PC-9 (cell line): ENCODE data around the gene IER2. TPM values are rescaled to one million over a fixed set of nuclear protein-coding genes. Genes with fewer than 3 reads are reported as not detected.

ENCODE experiments used
- BruUV-seq: library from RNA; stranded (reverse); fragments of 400-500 nt; replicated peaks from 2 replicates; lab custom pipeline; 2021; lab: Mats Ljungman, UMichigan
- CTCF ChIA-PET: fragments of 300-600 bp; sonication (Branson Sonifier 250); formaldehyde crosslinking; loops from one replicate; lab custom pipeline; 2022; ENCODE audit warnings: antibody characterized with exemption; lab: Charles Lee
- POLR2A ChIA-PET: fragments of 300-600 bp; sonication (Branson Sonifier 250); formaldehyde crosslinking; loops from one replicate; lab custom pipeline; 2022; ENCODE audit warnings: antibody characterized with exemption; ENCODE audit not compliant: unreplicated experiment; lab: Charles Lee
- DNase-seq, 2 experiments: peaks; one replicate each; pipeline versions ENCODE4 v3.0.0 to v3.0.0-alpha.2; 2015 to 2022; ENCODE audit warnings: mixed read lengths in 1 of 2
- H2AFZ ChIP-seq: fragments of 200-600 bp; sonication (generic); 2 replicates; pipeline ENCODE4 v1.8.1; 2017; ENCODE audit warnings: antibody characterized with exemption
- H3F3A ChIP-seq: fragments of 200-600 bp; sonication (generic); 2 replicates; pipeline ENCODE4 v1.8.1; 2017; ENCODE audit warnings: antibody characterized with exemption, mild to moderate bottlenecking, low read depth; ENCODE audit not compliant: insufficient read depth
- H3K27ac ChIP-seq: fragments of 200-600 bp; sonication (generic); 2 replicates; pipeline ENCODE4 v1.6.1; 2016; ENCODE audit warnings: mixed run types
- H3K27me3 ChIP-seq: fragments of 200-600 bp; sonication (generic); 2 replicates; pipeline ENCODE4 v1.6.1; 2016; ENCODE audit warnings: low read depth, mixed run types; ENCODE audit not compliant: insufficient read depth
- H3K36me3 ChIP-seq: fragments of 200-600 bp; sonication (generic); 2 replicates; pipeline ENCODE4 v1.6.1; 2016; ENCODE audit warnings: low read depth, mixed run types
- H3K4me1 ChIP-seq: fragments of 200-600 bp; sonication (generic); replicated peaks from 2 replicates; pipeline ENCODE4 v1.6.1; 2016; ENCODE audit warnings: mixed run types; ENCODE audit not compliant: insufficient read depth
- H3K4me2 ChIP-seq: fragments of 200-600 bp; sonication (generic); 2 replicates; pipeline ENCODE4 v1.6.1; 2017; ENCODE audit warnings: mixed run types
- H3K4me3 ChIP-seq: fragments of 200-600 bp; sonication (generic); 2 replicates; pipeline ENCODE4 v1.6.1; 2016; ENCODE audit warnings: mixed run types
- H3K79me2 ChIP-seq: fragments of 200-600 bp; sonication (generic); 2 replicates; pipeline ENCODE4 v1.6.1; 2017; ENCODE audit warnings: low read depth, mixed run types
- H3K9me2 ChIP-seq: fragments of 200-600 bp; sonication (generic); 2 replicates; pipeline ENCODE4 v1.8.1; 2017; ENCODE audit warnings: mild to moderate bottlenecking; ENCODE audit not compliant: insufficient read depth
- H3K9me3 ChIP-seq: fragments of 200-600 bp; sonication (generic); 2 replicates; pipeline ENCODE4 v1.8.1; 2016; ENCODE audit warnings: low read depth; ENCODE audit not compliant: insufficient read depth
- H4K20me1 ChIP-seq: fragments of 200-600 bp; sonication (generic); 2 replicates; pipeline ENCODE4 v1.8.1; 2017; ENCODE audit not compliant: insufficient read depth
- EZH2 ChIP-seq: fragments of 200-600 bp; sonication (generic); IDR thresholded peaks from 2 replicates; pipeline ENCODE4 v1.8.0; 2017; ENCODE audit warnings: antibody characterized with exemption, low read depth
- intact Hi-C: fragments of 100-400 bp; cut with micrococcal nuclease; formaldehyde crosslinking; loops from one replicate; pipeline ENCODE4 v1.10.0; 2022; ENCODE audit not compliant: unreplicated experiment
- total RNA-seq: library from RNA; stranded (reverse); gene quantifications from 2 replicates; pipeline ENCODE4 v1.2.3, GENCODE V29; 2021
- TF ChIP-seq, protein P1 (sequence below): fragments of 200-600 bp; sonication (generic); conservative IDR thresholded peaks from 2 replicates; pipeline ENCODE4 v1.6.1; 2017; ENCODE audit warnings: mixed run types, antibody characterized with exemption, mild to moderate bottlenecking, moderate library complexity

The IER2 gene
- total RNA-seq, 1 experiment from 2014 or later = 72.7 TPM

DNA sequence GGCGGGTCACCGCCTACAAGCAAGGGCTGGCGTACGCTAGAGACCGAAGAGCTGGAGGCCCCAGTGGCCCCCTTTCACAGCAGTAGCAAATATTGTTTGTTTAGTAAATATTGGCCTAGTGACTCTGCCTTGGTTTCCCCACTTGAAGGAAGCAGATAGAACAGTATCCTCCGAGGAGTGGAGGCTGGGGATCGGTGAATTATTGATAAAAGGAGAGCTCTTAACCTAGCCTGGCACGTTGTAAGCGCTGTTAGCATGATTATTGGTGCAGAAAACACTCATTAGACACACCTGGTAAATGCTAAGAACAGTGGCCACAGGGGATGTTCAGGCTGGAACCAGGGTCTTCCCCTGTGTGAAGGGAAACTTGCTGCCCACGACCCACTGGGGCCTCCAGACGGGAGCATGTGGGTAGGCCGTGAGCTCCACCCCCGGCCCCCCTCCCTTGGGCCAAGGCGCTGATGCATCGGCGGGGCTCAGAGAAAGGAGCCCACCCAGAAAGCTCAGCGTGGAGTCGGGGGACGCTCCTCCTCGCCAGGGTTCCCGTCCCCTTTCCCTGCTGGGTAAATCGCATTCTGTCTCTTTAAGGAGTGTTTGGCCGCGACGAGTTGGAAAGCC lies 2.3 kb downstream of the IER2 start:
- no peak for TF ChIP-seq EZH2
- TF ChIP-seq, protein P1, sequence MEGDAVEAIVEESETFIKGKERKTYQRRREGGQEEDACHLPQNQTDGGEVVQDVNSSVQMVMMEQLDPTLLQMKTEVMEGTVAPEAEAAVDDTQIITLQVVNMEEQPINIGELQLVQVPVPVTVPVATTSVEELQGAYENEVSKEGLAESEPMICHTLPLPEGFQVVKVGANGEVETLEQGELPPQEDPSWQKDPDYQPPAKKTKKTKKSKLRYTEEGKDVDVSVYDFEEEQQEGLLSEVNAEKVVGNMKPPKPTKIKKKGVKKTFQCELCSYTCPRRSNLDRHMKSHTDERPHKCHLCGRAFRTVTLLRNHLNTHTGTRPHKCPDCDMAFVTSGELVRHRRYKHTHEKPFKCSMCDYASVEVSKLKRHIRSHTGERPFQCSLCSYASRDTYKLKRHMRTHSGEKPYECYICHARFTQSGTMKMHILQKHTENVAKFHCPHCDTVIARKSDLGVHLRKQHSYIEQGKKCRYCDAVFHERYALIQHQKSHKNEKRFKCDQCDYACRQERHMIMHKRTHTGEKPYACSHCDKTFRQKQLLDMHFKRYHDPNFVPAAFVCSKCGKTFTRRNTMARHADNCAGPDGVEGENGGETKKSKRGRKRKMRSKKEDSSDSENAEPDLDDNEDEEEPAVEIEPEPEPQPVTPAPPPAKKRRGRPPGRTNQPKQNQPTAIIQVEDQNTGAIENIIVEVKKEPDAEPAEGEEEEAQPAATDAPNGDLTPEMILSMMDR = no peak
- peak overlapping the region; percentile 99 for H3K4me2 ChIP-seq
- peaks cover 15% of the 10 kb centered on the region for H3K36me3 ChIP-seq
- H3K4me1 ChIP-seq = peaks cover 25% of the 10 kb centered on the region
- H3K4me3 ChIP-seq = peak overlapping the region; percentile 99
- peaks cover 71% of the 10 kb centered on the region for H3K79me2 ChIP-seq
- intact Hi-C loops = loop anchor here (5.0 kb wide), 2 partner anchors 375 to 700 kb away; partner anchors contain the start of gene HOOK2
- H3K27ac ChIP-seq = peak overlapping the region; percentile 98
- no peak overlapping the region; the same call in 1 of the 2 replicates for H2AFZ ChIP-seq
- ChIA-PET CTCF (interaction anchor here (0.6 kb wide), 1 partner anchor 1594 kb away, joined by 6 read pairs; no protein-coding TSS in a partner anchor), POLR2A (interaction anchor here (0.5 to 1.7 kb wide), 5 partner anchors 10 to 35 kb away, joined by 3 to 17 read pairs (median 5); no protein-coding TSS in a partner anchor)
- H3F3A ChIP-seq = peaks cover 47% of the 10 kb centered on the region
- no peaks in the 10 kb centered on the region for H3K9me2 ChIP-seq
- H3K9me3 ChIP-seq = no peaks in the 10 kb centered on the region
- H3K27me3 ChIP-seq = no peaks in the 10 kb centered on the region
- DNase-seq = no peak
- peaks cover 18% of the 10 kb centered on the region for H4K20me1 ChIP-seq
- TSS peak; percentile 11 for BruUV-seq

DNA sequence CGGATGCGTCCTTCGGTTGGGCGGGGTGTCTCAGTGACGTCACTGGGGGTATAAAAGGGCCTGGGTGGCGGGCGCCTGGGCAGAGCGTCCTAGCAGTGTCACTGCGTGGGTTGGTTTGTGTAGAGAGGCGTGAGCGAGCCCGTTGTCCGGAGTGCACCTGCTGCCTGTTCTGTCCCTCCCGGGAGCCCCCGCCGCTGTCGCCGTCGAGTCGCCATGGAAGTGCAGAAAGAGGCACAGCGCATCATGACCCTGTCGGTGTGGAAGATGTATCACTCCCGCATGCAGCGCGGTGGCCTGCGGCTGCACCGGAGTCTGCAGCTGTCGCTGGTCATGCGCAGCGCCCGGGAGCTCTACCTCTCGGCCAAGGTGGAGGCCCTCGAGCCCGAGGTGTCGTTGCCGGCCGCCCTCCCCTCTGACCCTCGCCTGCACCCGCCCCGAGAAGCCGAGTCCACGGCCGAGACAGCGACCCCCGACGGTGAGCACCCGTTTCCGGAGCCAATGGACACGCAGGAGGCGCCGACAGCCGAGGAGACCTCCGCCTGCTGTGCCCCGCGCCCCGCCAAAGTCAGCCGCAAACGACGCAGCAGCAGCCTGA lies 2.9 kb downstream of the IER2 start:
- Histone ChIP-seq H3K27ac (peak overlapping the region; percentile 98), H3F3A (peaks cover 47% of the 10 kb centered on the region), H4K20me1 (peaks cover 18% of the 10 kb centered on the region), H3K4me3 (peak overlapping the region; percentile 99), H3K36me3 (peaks cover 15% of the 10 kb centered on the region), H3K9me3 (no peaks in the 10 kb centered on the region), H2AFZ (no peak overlapping the region), H3K79me2 (peaks cover 71% of the 10 kb centered on the region), H3K4me2 (peak overlapping the region; percentile 99), H3K4me1 (peaks cover 24% of the 10 kb centered on the region), H3K9me2 (no peaks in the 10 kb centered on the region), H3K27me3 (no peaks in the 10 kb centered on the region)
- TF ChIP-seq EZH2 = no peak
- TF ChIP-seq, protein P1 = peak; percentile 32; the same call in 1 of the 2 replicates
- DNase-seq = peak; percentile 82 to 97
- ChIA-PET CTCF (no interaction called here), POLR2A (interaction anchor here (0.6 to 1.7 kb wide), 4 partner anchors 15 to 59 kb away, joined by 3 to 17 read pairs (median 4); no protein-coding TSS in a partner anchor)
- intact Hi-C loops = loop anchor here (5.0 kb wide), 2 partner anchors 376 to 699 kb away; partner anchors contain the start of gene HOOK2
- BruUV-seq = TSS peak; percentile 67

DNA sequence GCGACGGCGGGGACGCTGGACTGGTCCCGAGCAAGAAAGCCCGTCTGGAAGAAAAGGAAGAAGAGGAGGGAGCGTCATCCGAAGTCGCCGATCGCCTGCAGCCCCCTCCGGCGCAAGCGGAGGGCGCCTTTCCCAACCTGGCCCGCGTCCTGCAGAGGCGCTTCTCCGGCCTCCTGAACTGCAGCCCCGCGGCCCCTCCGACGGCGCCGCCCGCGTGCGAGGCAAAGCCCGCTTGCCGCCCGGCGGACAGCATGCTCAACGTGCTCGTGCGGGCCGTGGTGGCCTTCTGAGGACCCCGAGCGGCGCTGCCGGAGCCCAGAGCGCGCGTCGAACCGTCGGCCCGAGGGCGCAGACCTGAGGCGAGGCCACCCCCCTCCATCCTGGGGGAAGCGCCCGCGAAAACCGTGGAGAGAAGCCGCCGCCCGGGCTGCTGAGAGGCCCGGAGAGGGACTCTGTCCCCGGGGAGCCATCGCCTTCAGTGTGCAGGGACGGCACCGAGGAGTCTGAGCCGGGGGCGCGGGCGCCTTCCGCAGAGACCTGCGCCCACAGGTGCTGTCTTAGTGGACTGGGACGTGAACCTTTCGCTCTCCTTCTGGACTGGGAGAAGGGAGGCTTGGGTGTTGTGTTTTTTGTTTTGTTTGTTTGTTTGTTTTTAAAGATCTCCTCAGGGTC lies 3.5 kb downstream of the IER2 start:
- BruUV-seq = TSS peak; percentile 8
- Histone ChIP-seq H3K9me3 (no peaks in the 10 kb centered on the region), H3K27ac (peak overlapping the region; percentile 98), H3K4me3 (peak overlapping the region; percentile 99), H3K79me2 (peaks cover 67% of the 10 kb centered on the region), H4K20me1 (peaks cover 18% of the 10 kb centered on the region), H3K27me3 (no peaks in the 10 kb centered on the region), H2AFZ (no peak overlapping the region), H3K4me2 (peak overlapping the region; percentile 99), H3K9me2 (no peaks in the 10 kb centered on the region), H3K36me3 (peaks cover 15% of the 10 kb centered on the region), H3K4me1 (peaks cover 20% of the 10 kb centered on the region), H3F3A (peaks cover 52% of the 10 kb centered on the region)
- peak in 1 of 2 experiments; percentile 42 for DNase-seq
- ChIA-PET POLR2A (interaction anchor here (0.6 to 2.2 kb wide), 4 partner anchors 14 to 58 kb away, joined by 3 to 19 read pairs (median 10); no protein-coding TSS in a partner anchor), CTCF (no interaction called here)
- intact Hi-C loops = loop anchor here (2.0 to 5.0 kb wide), 3 partner anchors 41 to 699 kb away; partner anchors contain the start of gene HOOK2
- TF ChIP-seq EZH2 = no peak
- TF ChIP-seq, protein P1 = no peak
